CD14-positive monocyte (primary cell): ENCODE measurements around the gene VAV2. TPM values are rescaled to one million over a fixed set of nuclear protein-coding genes. Genes with fewer than 3 reads are reported as not detected.

Experiments used
- DNase-seq, 3 donors: peaks; one replicate each; pipeline ENCODE4 v3.0.0-alpha.2; 2011 to 2022
- H2AFZ ChIP-seq: 2 replicates; pipeline ENCODE4 v1.6.0; 2012; ENCODE audit warnings: mild to moderate bottlenecking, low read depth, low read length, inconsistent platforms; ENCODE audit not compliant: insufficient read depth, poor library complexity, severe bottlenecking
- H3K27ac ChIP-seq, 2 donors: 1 replicate in 1 of 2; 2 replicates in 1 of 2; pipeline ENCODE4 v1.5.1; 2012 to 2013; ENCODE audit warnings: low read length in 2 of 2, control low read depth in 1 of 2, inconsistent platforms in 1 of 2, low read depth in 1 of 2, mild to moderate bottlenecking in 1 of 2
- H3K27me3 ChIP-seq, 2 donors: one replicate each; pipeline versions ENCODE4 v1.6.0 to v1.6.1; 2011 to 2013; ENCODE audit warnings: low read length in 2 of 2; ENCODE audit not compliant: control insufficient read depth in 2 of 2, insufficient read depth in 2 of 2
- H3K36me3 ChIP-seq, 2 donors: replicated peaks in 1 of 2; 1 replicate in 1 of 2; 2 replicates in 1 of 2; pipeline versions ENCODE4 v1.5.1 to v1.6.1; 2012 to 2013; ENCODE audit warnings: low read length in 2 of 2, control low read depth in 1 of 2, inconsistent platforms in 1 of 2, mild to moderate bottlenecking in 1 of 2; ENCODE audit not compliant: insufficient read depth in 2 of 2, control insufficient read depth in 1 of 2
- H3K4me1 ChIP-seq, 2 donors: 1 replicate in 1 of 2; 2 replicates in 1 of 2; pipeline versions ENCODE4 v1.5.1 to v1.6.1; 2012 to 2013; ENCODE audit warnings: low read length in 2 of 2, control low read depth in 1 of 2, inconsistent platforms in 1 of 2, mild to moderate bottlenecking in 1 of 2, moderate library complexity in 1 of 2; ENCODE audit not compliant: insufficient read depth in 2 of 2, control insufficient read depth in 1 of 2
- H3K4me2 ChIP-seq: replicated peaks from 2 replicates; pipeline ENCODE3; 2012; ENCODE audit warnings: low read length, moderate library complexity, mild to moderate bottlenecking; ENCODE audit not compliant: poor library complexity, severe bottlenecking; ENCODE audit errors: extremely low read depth
- H3K4me3 ChIP-seq, 3 experiments: fragments of 200-600 bp in 1 of 3; sonication (generic) in 1 of 3; replicated peaks in 1 of 3; 1 replicate in 2 of 3; 2 replicates in 1 of 3; pipeline ENCODE4 v1.5.1; 2011 to 2013; ENCODE audit warnings: low read length in 3 of 3, mild to moderate bottlenecking in 3 of 3, control low read depth in 2 of 3, low read depth in 2 of 3, inconsistent platforms in 1 of 3, moderate library complexity in 1 of 3
- H3K79me2 ChIP-seq: 2 replicates; pipeline ENCODE4 v1.6.0; 2012; ENCODE audit warnings: mild to moderate bottlenecking, control low read depth, inconsistent platforms, low read length, moderate library complexity; ENCODE audit not compliant: insufficient read depth
- H3K9ac ChIP-seq: 2 replicates; pipeline ENCODE4 v1.6.0; 2017; ENCODE audit warnings: low read length, mild to moderate bottlenecking; ENCODE audit not compliant: insufficient read depth, poor library complexity, severe bottlenecking
- H3K9me3 ChIP-seq, 2 donors: replicated peaks in 1 of 2; 1 replicate in 1 of 2; 2 replicates in 1 of 2; pipeline versions ENCODE4 v1.5.1 to v1.6.1; 2012 to 2013; ENCODE audit warnings: low read length in 2 of 2, control low read depth in 1 of 2; ENCODE audit not compliant: control insufficient read depth in 1 of 2, insufficient read depth in 1 of 2
- H4K20me1 ChIP-seq: 2 replicates; pipeline ENCODE4 v1.6.0; 2012; ENCODE audit warnings: mild to moderate bottlenecking, low read length, control low read depth, moderate library complexity; ENCODE audit not compliant: insufficient read depth
- H3K27ac Mint-ChIP-seq, 7 donors: one replicate each; pipeline ENCODE4 v1.8.0; 2020; ENCODE audit warnings: mild to moderate bottlenecking in 7 of 7, mixed read lengths in 7 of 7, moderate library complexity in 6 of 7, inconsistent platforms in 2 of 7
- H3K27me3 Mint-ChIP-seq, 3 donors: one replicate each; pipeline ENCODE4 v1.8.0; 2021 to 2022; ENCODE audit warnings: low read depth in 3 of 3, mild to moderate bottlenecking in 3 of 3, mixed read lengths in 3 of 3, moderate library complexity in 3 of 3, inconsistent platforms in 1 of 3
- H3K36me3 Mint-ChIP-seq, 2 donors: one replicate each; pipeline ENCODE4 v1.8.0; 2020; ENCODE audit warnings: mixed read lengths in 2 of 2, inconsistent platforms in 1 of 2, mild to moderate bottlenecking in 1 of 2
- H3K4me1 Mint-ChIP-seq: one replicate; pipeline ENCODE4 v1.8.0; 2020; ENCODE audit warnings: mild to moderate bottlenecking, mixed read lengths
- H3K4me3 Mint-ChIP-seq, 2 donors: one replicate each; pipeline ENCODE4 v1.8.0; 2020; ENCODE audit warnings: mild to moderate bottlenecking in 2 of 2, mixed read lengths in 2 of 2, moderate library complexity in 1 of 2
- H3K9me3 Mint-ChIP-seq, 7 donors: one replicate each; pipeline ENCODE4 v1.8.0; 2020 to 2022; ENCODE audit warnings: mixed read lengths in 7 of 7, mild to moderate bottlenecking in 6 of 7, moderate library complexity in 6 of 7, inconsistent platforms in 2 of 7
- CTCF ChIP-seq: fragments of 200-600 bp; IDR thresholded peaks from one replicate; pipeline ENCODE4 v1.8.0; 2022; ENCODE audit warnings: antibody characterized with exemption, mild to moderate bottlenecking
- WGBS: methylation state at CpG from one replicate; pipeline ENCODE4 v1.1.5; 2013; ENCODE audit warnings: missing lambda C conversion rate; ENCODE audit not compliant: insufficient coverage; 5-methylcytosine and 5-hydroxymethylcytosine counted together
- intact Hi-C, 2 donors: fragments of 100-400 bp; cut with micrococcal nuclease; formaldehyde crosslinking; loops; one replicate each; pipeline versions ENCODE4 v1.15.0 to v1.15.1; 2023
- polyA plus RNA-seq, 3 donors: library from polyadenylated mRNA; depleted of rRNA in 1 of 3; unstranded in 2 of 3; stranded (reverse) in 1 of 3; fragments of 300-500 nt in 2 of 3; fragments of >200 nt in 1 of 3; fragmentation: Illumina TruSeq in 2 of 3; gene quantifications; 1 replicate in 2 of 3; 2 replicates in 1 of 3; pipeline ENCODE4 v1.2.3, GENCODE V29; 2012 to 2021

VAV2 gene
- polyA plus RNA-seq, 3 donors, result 2.3 to 13.6 (median 2.3) TPM

- H3K27ac Mint-ChIP-seq, result peak overlapping the region in 1 of 7 donors; percentile 30
Measured at GRCh38 chr9:133949486-133950061, 42.5 kb downstream of the VAV2 start.

More at GRCh38 chr9:133949486-133950061, 42.5 kb downstream of the VAV2 start:
- Mint-ChIP-seq H3K27me3 (no peaks in the 10 kb centered on the region), H3K4me1 (peaks cover 17% of the 10 kb centered on the region), H3K4me3 (no peak overlapping the region), H3K9me3 (peaks cover 0 to 2% (median 0%) of the 10 kb centered on the region in 7 donors), H3K36me3 (peaks cover 12 to 22% of the 10 kb centered on the region in 2 donors)
- Histone ChIP-seq H4K20me1 (peaks cover 98% of the 10 kb centered on the region), H3K9ac (no peak overlapping the region), H3K4me1 (peaks cover 13 to 15% of the 10 kb centered on the region in 2 donors), H3K36me3 (peaks cover 0 to 5% of the 10 kb centered on the region in 2 donors), H3K4me3 (no peak overlapping the region), H3K27me3 (no peaks in the 10 kb centered on the region), H3K4me2 (no peak overlapping the region), H3K9me3 (no peaks in the 10 kb centered on the region), H3K27ac (no peak overlapping the region), H2AFZ (no peak overlapping the region), H3K79me2 (no peaks in the 10 kb centered on the region)
- intact Hi-C loops, result no loop called here
- WGBS, result 96% methylated on average over 12 of the region's 14 CpGs
- no peak for DNase-seq
- no peak for TF ChIP-seq CTCF
